SJSA1 (cell line): ENCODE measurements around the gene ITGA4. TPM values are rescaled to one million over a fixed set of nuclear protein-coding genes. Genes with fewer than 3 reads are reported as not detected.
"Not testable (repeated sequence)": the region's sequence is repeated elsewhere in the genome, so short reads cannot be mapped to it uniquely, and the experiment has no call there.

Source experiments
- DNase-seq, 2 experiments: peaks; one replicate each; pipeline ENCODE4 v3.0.0-alpha.2; 2015 to 2020; ENCODE audit warnings: low spot score in 2 of 2, low read depth in 1 of 2
- H3K27ac ChIP-seq: fragments of 250-450 bp; sonication (Bioruptor Pico); 2 replicates; pipeline ENCODE4 v1.5.1; 2020; ENCODE audit warnings: mild to moderate bottlenecking, moderate library complexity
- H3K27me3 ChIP-seq: fragments of 250-450 bp; sonication (Bioruptor Pico); replicated peaks from 2 replicates; pipeline ENCODE4 v1.5.1; 2020; ENCODE audit warnings: mild to moderate bottlenecking, moderate library complexity
- H3K36me3 ChIP-seq: fragments of 250-450 bp; sonication (Bioruptor Pico); 2 replicates; pipeline ENCODE4 v1.5.1; 2020; ENCODE audit warnings: mild to moderate bottlenecking
- H3K4me1 ChIP-seq: fragments of 250-450 bp; sonication (Bioruptor Pico); replicated peaks from 2 replicates; pipeline ENCODE4 v1.6.1; 2021; ENCODE audit warnings: mild to moderate bottlenecking
- H3K4me3 ChIP-seq: fragments of 250-450 bp; sonication (Bioruptor Pico); 2 replicates; pipeline ENCODE4 v1.5.1; 2020; ENCODE audit warnings: mild to moderate bottlenecking
- H3K9me3 ChIP-seq: fragments of 250-450 bp; sonication (Bioruptor Pico); replicated peaks from 2 replicates; pipeline ENCODE4 v1.5.1; 2020; ENCODE audit warnings: mild to moderate bottlenecking
- total RNA-seq: library from RNA; depleted of rRNA; stranded (reverse); fragments of >200 nt; shearing (Covaris generic); gene quantifications from 2 replicates; pipeline ENCODE4 v1.2.3, GENCODE V29; 2014

ITGA4 gene
- total RNA-seq, 1 experiment from 2014 or later = 80.0 TPM

DNA sequence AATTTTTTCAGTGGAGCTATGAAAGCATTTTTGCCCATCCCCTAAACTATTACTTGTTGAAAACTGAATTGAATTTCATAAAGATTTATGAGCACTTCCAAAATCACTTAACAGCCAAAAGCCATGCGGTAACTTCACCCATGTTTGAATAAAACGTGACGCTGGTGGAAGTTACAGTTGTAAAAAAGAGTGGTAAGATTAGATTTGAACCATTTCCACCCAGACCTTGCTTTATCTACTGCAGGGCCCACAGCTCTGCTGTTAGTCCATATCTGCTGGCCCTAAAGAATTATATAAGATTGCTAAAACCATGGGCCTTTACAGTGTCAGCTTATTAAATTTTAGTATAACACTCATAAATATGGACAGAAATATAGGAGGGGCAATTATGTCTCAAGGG lies 15.5 kb upstream of the ITGA4 start:
- H3K4me1 ChIP-seq = no peaks in the 10 kb centered on the region
- DNase-seq = no peak

GRCh38 chr2:181444654-181445053 lies 12.5 kb upstream of the ITGA4 start:
- H3K4me1 ChIP-seq = no peaks in the 10 kb centered on the region
- H3K9me3 ChIP-seq = no peaks in the 10 kb centered on the region
- no peak overlapping the region for H3K4me3 ChIP-seq
- no peak for DNase-seq
- no peaks in the 10 kb centered on the region for H3K36me3 ChIP-seq
- no peak overlapping the region for H3K27ac ChIP-seq
- no peaks in the 10 kb centered on the region for H3K27me3 ChIP-seq

More for the DNA sequence above, 15.5 kb upstream of the ITGA4 start:
- Histone ChIP-seq H3K27me3 (no peaks in the 10 kb centered on the region), H3K9me3 (no peaks in the 10 kb centered on the region), H3K4me3 (no peak overlapping the region), H3K36me3 (no peaks in the 10 kb centered on the region), H3K27ac (no peak overlapping the region)

DNA sequence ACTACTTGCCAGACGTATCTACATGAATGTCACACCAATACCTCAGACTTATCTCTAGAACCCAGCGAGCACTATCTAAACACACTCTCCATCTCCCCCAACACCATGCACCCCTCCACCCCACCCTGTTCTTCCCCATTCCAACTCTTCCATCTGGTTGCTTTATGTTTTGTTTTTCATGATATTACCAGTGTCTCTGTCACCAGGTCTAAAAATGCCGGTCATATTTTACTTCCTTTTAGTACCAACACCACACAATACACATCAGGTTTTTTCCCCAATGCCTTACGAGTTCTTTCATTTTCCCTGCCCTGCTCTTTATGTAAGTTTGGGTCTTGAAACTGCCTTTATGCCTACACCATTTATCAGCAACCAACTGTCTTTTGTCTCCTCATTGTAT lies 10.2 kb upstream of the ITGA4 start:
- no peaks in the 10 kb centered on the region for H3K9me3 ChIP-seq
- no peaks in the 10 kb centered on the region for H3K4me1 ChIP-seq
- H3K4me3 ChIP-seq = no peak overlapping the region
- no peaks in the 10 kb centered on the region for H3K36me3 ChIP-seq
- no peak overlapping the region for H3K27ac ChIP-seq
- no peak for DNase-seq
- no peaks in the 10 kb centered on the region for H3K27me3 ChIP-seq

GRCh38 chr2:181449278-181449677 lies 7.9 kb upstream of the ITGA4 start:
- not testable (repeated sequence) for H3K27me3 ChIP-seq, H3K27ac ChIP-seq, DNase-seq, H3K36me3 ChIP-seq, H3K4me1 ChIP-seq, H3K9me3 ChIP-seq, H3K4me3 ChIP-seq

DNA sequence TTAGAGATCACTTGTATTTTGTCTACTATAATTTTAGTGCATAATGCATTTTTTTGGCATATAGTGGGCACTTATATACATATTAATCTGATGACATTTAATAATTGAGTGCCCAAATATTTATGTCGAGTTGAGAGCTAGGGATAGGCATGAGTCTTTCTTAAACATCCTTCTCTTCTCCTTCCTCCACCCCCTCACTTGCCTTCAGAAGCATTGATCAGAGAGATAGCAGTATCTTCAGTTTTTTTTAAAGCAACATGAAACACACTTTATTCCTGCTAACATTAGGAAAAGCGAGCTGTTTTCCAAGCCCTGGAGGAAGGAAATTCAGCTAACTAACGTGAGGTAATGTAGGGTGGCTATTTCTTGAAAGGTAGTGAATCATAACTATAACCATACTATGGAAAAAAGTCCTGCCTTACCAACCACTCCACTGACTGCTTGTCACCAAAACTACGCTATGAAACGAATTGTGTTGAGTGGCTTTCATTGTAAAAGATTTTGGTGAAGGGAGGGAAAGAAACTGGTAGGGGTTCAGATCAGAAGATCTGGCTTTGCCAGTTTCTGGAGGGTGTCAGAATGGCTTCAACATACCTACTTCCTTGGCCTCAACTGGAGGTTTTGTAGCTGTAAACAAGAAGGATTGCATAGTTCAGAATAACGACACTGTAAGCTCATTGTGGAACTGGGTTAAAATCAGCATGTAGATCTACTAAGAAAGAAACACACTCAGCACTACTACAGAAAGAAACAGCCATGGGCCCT lies 2.3 kb upstream of the ITGA4 start:
- no peaks in the 10 kb centered on the region for H3K9me3 ChIP-seq
- no peak overlapping the region for H3K27ac ChIP-seq
- H3K4me3 ChIP-seq = no peak overlapping the region
- H3K4me1 ChIP-seq = peaks cover 25% of the 10 kb centered on the region
- no peak for DNase-seq
- peaks cover 7% of the 10 kb centered on the region for H3K36me3 ChIP-seq
- H3K27me3 ChIP-seq = no peaks in the 10 kb centered on the region

- Histone ChIP-seq H3K36me3 (peaks cover 9% of the 10 kb centered on the region), H3K4me3 (peak overlapping the region; percentile 81), H3K9me3 (no peaks in the 10 kb centered on the region), H3K4me1 (peaks cover 25% of the 10 kb centered on the region), H3K27me3 (no peaks in the 10 kb centered on the region), H3K27ac (peak overlapping the region; percentile 78)
- peak in 1 of 2 experiments; percentile 45 for DNase-seq
These were observed 496 bp upstream of the ITGA4 start for GRCh38 chr2:181456660-181457120.

- H3K9me3 ChIP-seq = no peaks in the 10 kb centered on the region
- H3K4me1 ChIP-seq = peaks cover 29% of the 10 kb centered on the region
- DNase-seq = peak in 1 of 2 experiments; percentile 60
- no peaks in the 10 kb centered on the region for H3K27me3 ChIP-seq
- peak overlapping the region; percentile 81 for H3K4me3 ChIP-seq
- H3K27ac ChIP-seq = peak overlapping the region; percentile 78
- H3K36me3 ChIP-seq = peaks cover 9% of the 10 kb centered on the region
These were observed 697 bp downstream of the ITGA4 start for GRCh38 chr2:181457741-181458425.

DNA sequence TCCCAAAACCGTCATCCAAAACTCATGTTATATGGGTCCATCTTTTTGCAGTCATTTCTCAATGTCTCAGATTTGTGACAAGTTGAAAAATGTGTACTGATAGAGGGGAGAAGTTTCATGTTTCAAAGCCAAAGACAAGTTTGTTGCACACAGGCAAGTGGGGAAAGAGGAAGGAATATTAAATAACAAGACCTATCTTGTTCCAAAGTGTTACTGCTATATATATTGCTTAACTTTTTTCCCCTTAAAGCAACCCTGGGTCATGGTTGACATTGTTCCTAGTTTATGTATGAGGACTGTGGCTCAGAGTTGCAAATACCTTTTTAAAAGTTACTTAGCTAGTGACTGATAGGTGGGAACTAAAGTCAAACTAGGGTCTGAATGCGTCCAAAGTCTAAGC lies 1.7 kb downstream of the ITGA4 start:
- H3K9me3 ChIP-seq = no peaks in the 10 kb centered on the region
- H3K27ac ChIP-seq = no peak overlapping the region
- peaks cover 14% of the 10 kb centered on the region for H3K36me3 ChIP-seq
- no peaks in the 10 kb centered on the region for H3K27me3 ChIP-seq
- no peak for DNase-seq
- H3K4me3 ChIP-seq = no peak overlapping the region; the same call in 1 of the 2 replicates
- H3K4me1 ChIP-seq = peaks cover 32% of the 10 kb centered on the region

GRCh38 chr2:181459621-181460021 lies 2.4 kb downstream of the ITGA4 start:
- no peak for DNase-seq
- Histone ChIP-seq H3K4me1 (peaks cover 32% of the 10 kb centered on the region), H3K4me3 (no peak overlapping the region), H3K36me3 (peaks cover 14% of the 10 kb centered on the region), H3K27ac (no peak overlapping the region), H3K9me3 (no peaks in the 10 kb centered on the region), H3K27me3 (no peaks in the 10 kb centered on the region)

GRCh38 chr2:181461056-181461997 lies 4.1 kb downstream of the ITGA4 start:
- no peak overlapping the region for H3K4me3 ChIP-seq
- H3K36me3 ChIP-seq = peaks cover 14% of the 10 kb centered on the region
- no peak for DNase-seq
- no peak overlapping the region for H3K27ac ChIP-seq
- no peaks in the 10 kb centered on the region for H3K27me3 ChIP-seq
- H3K4me1 ChIP-seq = peaks cover 45% of the 10 kb centered on the region
- no peaks in the 10 kb centered on the region for H3K9me3 ChIP-seq

- no peaks in the 10 kb centered on the region for H3K9me3 ChIP-seq
- no peak for DNase-seq
These were observed 4.8 kb downstream of the ITGA4 start for GRCh38 chr2:181462033-181462432.

DNA sequence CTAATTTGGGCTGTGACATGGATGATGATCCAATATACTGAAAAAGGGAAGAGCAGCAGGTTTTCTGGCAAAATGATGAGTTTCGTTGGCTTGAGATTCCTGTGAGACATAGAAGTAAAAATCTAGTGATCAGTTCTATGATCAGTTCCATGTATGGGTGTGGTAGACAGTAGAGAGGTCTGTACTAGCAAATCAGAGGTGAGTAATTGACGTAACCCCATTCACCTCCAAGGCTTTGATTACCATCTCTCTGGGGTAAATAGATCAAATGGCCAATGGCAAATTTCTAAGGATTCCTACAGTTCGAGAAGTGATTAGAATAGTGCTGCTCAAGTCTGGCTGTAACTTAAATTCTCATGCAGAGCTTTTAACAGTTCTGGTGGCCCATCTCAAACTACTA lies 6.4 kb downstream of the ITGA4 start:
- no peak overlapping the region for H3K27ac ChIP-seq
- H3K4me1 ChIP-seq = peaks cover 35% of the 10 kb centered on the region
- no peaks in the 10 kb centered on the region for H3K9me3 ChIP-seq
- peaks cover 14% of the 10 kb centered on the region for H3K36me3 ChIP-seq
- no peaks in the 10 kb centered on the region for H3K27me3 ChIP-seq
- H3K4me3 ChIP-seq = no peak overlapping the region
- DNase-seq = no peak

More at GRCh38 chr2:181462033-181462432, 4.8 kb downstream of the ITGA4 start:
- no peaks in the 10 kb centered on the region for H3K27me3 ChIP-seq
- peaks cover 39% of the 10 kb centered on the region for H3K4me1 ChIP-seq
- no peak overlapping the region for H3K4me3 ChIP-seq
- H3K36me3 ChIP-seq = peaks cover 14% of the 10 kb centered on the region
- H3K27ac ChIP-seq = no peak overlapping the region

GRCh38 chr2:181464966-181465365 lies 7.8 kb downstream of the ITGA4 start:
- Histone ChIP-seq H3K9me3 (no peaks in the 10 kb centered on the region), H3K4me3 (no peak overlapping the region), H3K36me3 (peaks cover 11% of the 10 kb centered on the region), H3K4me1 (peaks cover 28% of the 10 kb centered on the region), H3K27me3 (no peaks in the 10 kb centered on the region), H3K27ac (no peak overlapping the region)
- no peak for DNase-seq
